ENCODE data around the gene BMP4.
"Not testable (repeated sequence)": the region's sequence is repeated elsewhere in the genome, so short reads cannot be mapped to it uniquely, and the experiment has no call there.

Gene BMP4

DNA sequence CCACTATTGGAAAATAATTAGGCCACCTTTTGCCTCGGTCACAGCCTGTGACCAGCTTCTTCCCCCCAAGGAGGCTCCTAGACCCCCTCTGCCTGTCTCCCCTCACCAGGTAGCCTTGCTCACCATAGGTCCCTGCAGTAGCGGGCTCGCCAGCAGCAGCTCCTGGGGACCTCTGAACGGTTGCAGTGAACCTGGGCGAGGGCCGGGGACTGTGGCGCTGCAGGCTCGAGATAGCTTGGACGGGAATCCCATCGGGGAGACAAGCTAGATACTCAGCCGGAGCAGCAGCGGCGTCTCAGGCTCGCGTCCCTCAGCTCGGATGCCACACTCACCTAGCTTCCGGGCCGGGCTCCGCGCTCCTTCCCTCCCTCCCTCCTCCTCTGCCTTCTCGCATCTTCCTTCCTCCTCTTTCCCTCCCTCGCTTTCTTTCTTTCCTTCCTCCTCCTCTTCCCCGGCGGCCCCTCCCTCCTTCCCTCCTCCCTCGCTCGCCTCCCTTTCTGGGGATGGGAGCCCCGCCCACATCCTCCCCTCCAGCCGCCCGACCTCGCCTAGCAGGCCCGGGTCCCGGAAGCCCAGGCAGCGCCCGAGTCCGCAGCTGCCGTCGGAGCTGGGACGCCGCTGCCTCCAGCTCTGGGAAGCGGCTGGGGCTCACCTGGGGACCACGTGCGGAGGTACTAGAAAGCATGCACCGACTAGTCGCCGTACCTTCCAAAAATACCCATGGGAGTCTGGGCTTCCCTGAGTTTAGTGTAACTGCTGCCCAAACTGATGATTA lies at the start of gene BMP4:
TSS of gene BMP4 (minus strand) at position 399 of the 775 bp plus-strand sequence. CDS start 4,603 bp downstream, outside the sequence.
- DNase-seq (ENCODE audit: low spot score): no peak

DNA sequence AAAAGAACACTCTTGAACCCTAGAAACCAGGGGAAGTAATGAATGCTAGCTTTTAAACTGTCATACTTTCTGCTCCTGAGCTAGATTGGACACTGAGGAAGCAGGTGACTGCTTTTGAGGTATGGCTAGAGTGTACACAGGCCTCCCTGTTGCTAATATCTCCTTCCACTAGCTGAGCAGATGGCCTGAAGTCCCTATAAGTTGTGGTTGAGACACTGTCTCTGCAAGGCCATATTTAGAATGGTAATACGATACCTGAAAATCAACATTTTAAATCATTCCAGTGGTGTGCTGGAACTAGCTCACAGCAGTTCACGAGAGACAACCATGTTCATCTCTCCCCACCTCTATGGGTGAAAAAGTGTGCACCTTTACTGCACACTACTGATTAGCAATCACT lies 46.4 kb upstream of the BMP4 start:
- no peak for DNase-seq (ENCODE audit: low spot score)

DNA sequence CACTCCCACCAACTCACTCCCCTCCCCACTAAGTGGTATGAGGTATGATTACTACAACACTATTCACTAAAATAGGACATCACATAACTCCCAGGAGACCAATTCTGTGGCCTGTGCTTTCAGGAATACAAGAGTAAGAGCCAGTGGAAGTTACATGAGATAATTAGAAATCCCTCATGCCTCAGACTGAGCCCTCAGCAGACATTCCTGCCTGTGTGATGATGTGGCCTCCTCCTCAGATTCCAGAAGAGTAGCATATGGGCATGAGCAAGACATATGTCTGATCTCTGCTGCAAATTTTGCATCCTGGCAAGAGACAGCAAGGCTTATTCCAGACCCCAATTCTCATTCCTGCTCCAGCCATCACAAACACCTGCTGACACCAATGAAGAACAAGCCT lies 46.0 kb upstream of the BMP4 start:
- DNase-seq (ENCODE audit: low spot score): no peak

DNA sequence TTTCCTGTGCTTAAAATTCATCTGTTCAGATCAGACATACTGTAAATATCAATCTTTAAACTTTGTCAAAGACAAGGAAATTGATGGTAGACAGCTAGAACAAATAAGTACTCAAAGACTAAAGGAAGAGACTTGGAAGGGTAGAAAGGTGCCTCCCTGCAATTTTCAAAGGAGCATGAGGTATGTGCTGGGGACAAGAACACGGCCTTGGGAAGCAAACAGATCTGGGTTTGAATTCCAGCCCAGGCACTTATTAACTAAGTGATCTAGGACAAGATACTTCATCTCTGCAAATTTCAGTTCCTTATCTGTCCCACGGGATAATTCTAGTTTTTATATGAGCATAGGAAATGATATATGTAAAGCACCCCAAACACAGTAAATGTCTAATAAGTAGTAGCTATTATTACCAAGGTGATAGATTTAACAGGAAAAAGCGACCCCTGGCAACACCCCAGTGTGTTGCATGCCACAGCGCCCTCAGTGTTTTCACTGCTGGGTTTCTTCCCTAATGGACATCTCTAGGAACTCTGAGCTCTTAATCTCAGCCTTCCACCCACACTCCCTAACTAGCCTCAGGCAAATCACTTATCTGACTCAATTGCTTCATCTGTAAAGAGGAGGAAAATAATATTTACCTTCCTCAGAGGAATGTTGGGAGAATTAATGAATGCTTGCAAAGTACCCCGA lies 44.7 kb upstream of the BMP4 start:
- DNase-seq (ENCODE audit: low spot score): no peak

DNA sequence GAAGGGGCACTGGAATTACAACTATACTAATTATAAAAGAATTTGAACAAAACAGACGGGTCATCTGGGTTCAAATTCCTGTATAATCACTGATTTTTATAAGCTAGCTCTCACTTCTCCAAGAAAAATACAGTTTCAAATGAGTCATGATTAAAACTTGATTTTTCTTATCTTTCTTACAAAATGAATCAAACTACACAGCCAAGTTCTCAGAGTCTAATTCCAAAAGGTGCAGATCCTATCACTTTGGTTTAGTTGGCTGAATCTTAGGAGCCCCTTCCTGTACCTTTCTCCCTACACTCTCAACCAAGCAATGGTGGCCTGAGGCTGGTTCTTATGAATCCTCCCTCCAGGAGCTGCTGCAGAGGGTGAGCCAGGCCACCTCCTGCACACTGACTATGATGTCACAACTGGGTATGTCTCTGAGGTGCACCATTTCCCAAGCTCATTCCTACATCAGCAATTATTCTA lies 43.8 kb upstream of the BMP4 start:
- no peak for DNase-seq (ENCODE audit: low spot score)

DNA sequence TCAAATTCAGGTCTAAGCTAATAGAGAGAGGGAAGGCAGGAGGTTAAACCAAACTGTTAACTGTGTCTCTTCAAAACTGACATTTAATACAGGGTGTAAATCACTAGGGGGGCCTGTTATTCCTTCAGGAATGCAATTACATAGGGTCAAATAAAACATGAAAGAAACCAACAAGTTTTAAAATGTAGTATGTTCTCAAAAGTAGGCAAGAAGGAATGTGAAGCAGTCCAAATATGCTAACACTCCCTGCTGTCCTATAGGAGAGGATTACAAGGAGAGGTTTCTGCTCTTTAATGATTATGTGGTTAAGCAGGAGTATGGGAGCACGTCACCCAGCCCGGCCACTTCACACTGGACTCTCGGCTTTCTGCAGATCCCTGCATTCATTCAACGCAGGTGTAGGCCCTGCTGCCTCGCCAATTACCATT lies 42.5 kb upstream of the BMP4 start:
- DNase-seq (ENCODE audit: low spot score): no peak

DNA sequence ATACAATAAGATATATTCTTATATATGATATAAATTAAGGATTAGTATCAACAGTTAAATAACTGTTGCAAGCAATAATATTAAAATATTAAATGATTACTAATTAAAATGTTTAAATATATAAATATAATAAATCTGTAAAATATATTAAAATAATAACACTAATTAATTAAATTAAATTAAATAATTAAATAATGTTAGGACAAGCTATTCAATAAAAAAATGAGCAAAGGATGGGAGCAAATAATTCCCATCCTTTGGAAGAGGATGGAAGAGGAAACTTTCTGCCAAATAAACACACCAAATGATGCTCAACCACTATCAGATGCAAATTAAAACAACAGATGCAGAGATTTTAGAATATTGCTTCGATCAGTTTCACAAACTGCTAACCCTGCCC lies 39.4 kb upstream of the BMP4 start:
- DNase-seq (ENCODE audit: low spot score): no peak

DNA sequence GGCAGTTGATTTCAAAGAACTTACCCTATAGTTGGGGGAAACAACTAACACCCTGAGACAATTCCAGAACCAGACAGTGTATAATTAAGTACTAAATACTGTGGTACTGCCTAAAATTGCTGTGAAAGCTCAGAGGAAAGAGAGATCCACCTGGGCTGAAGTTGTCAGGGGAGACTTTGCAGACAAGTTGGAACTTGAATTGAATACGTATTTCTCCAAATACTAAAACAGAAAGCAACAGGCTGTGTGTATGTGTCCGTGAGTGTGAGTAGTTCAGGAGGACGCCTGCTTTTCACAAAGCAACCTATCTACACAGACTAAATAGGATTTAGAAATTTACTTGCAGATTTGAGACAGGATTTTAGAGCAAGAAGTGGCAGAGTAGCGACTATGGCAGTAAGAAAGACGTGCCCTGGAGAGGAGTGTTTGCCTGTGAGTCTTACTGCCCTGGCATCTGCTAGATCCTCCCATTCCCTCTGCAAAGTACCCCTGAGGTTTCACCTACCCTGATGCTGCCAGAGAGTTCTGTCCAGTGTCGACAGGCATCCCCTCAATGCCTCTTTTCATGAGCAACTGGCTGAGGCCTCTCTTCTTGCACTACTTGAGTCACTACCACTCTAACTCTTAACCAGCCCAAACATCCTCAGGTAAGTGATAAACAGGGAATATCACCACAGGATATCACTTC lies 37.4 kb upstream of the BMP4 start:
- DNase-seq (ENCODE audit: low spot score): no peak

DNA sequence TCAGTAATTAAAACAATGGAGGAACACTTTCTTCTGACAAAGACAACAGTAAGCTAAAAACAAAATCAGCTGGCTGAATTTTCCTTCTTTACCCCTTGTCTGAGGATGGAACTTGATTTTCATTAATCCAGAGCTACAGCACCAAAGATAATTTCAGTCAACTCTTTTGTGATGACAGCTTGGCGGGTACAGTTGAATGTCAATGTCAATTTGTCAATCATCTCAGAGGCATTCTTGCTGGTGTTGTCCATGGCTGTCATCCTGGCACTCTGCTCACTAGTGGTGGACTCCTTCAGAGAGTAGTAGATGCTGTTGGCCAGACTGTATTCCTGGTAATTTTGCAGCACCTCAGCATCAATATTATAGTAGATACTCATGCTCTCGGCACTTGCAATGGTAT lies 34.4 kb upstream of the BMP4 start:
- no peak for DNase-seq (ENCODE audit: low spot score)

DNA sequence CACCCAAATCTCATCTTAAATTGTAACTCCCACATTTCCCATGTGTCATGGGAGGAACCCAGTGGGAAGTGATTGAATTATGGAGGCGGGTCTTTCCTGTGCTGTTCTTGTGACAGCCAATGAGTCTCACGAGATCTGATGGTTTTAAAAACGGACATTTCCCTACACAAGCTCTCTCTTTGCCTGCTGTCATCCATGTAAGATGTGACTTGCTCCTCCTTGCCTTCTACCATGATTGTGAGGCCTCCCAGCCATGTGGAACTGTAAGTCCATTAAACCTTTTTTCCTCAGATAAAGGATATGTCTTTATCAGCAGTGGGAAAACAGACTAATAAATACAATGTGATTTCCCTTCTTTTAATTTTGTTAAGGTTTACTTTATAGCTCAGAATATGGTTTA lies 30.1 kb upstream of the BMP4 start:
- DNase-seq (ENCODE audit: low spot score): not testable (repeated sequence)

DNA sequence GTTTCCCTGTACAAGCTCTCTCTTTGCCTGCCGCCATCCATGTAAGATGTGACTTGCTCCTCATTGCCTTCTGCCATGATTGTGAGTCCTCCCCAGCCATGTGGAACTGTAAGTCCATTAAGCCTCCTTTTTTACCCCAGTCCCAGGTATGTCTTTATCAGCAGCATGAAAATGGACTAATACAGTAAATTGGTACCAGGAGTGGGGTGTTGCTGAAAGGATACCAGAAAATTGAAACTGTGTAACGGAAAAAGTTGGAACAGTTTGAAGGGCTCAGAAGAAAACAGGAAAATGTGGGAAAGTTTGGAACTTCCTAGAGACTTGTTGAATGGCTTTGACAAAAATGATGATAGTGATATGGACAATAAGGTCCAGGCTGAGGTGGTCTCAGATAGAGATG lies 28.3 kb upstream of the BMP4 start:
- DNase-seq (ENCODE audit: low spot score): not testable (repeated sequence)

DNA sequence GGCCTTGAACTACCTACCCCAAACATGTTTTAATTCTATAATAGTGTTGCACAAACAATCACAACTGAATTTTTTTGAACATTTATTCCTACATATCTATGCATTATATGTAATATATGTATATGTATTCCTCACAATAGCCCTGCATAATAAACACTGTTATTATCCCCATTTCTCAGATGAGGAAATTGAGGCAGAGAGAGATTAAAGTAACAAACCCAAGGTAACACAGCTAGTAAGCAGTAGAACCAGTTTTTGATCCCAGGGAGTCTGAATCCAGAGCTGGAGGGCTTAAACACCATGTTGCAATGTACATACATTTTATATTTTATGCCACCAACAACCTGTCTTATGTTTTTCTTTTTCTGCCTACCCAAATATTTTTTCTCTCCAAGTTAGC lies 26.5 kb upstream of the BMP4 start:
- no peak for DNase-seq (ENCODE audit: low spot score)

DNA sequence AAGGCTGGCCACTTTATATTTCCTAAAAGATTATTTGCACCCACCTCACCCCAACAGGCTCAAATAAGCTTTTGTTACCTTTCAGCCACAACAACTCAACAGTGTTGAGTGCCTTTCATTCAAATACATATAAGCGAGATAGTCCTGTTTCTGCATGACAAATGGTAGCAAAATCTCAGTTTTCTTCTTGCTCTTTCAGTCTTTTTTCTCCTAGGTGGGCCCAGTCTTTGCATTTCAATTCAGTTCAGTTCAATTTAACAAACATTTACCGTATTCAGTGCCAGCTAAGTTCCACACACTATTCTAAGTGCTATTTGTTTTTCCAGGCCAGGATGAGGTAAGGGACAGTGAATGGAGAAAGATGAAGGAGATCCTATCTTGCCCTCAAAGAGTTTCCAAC lies 25.9 kb upstream of the BMP4 start:
- DNase-seq (ENCODE audit: low spot score): no peak

DNA sequence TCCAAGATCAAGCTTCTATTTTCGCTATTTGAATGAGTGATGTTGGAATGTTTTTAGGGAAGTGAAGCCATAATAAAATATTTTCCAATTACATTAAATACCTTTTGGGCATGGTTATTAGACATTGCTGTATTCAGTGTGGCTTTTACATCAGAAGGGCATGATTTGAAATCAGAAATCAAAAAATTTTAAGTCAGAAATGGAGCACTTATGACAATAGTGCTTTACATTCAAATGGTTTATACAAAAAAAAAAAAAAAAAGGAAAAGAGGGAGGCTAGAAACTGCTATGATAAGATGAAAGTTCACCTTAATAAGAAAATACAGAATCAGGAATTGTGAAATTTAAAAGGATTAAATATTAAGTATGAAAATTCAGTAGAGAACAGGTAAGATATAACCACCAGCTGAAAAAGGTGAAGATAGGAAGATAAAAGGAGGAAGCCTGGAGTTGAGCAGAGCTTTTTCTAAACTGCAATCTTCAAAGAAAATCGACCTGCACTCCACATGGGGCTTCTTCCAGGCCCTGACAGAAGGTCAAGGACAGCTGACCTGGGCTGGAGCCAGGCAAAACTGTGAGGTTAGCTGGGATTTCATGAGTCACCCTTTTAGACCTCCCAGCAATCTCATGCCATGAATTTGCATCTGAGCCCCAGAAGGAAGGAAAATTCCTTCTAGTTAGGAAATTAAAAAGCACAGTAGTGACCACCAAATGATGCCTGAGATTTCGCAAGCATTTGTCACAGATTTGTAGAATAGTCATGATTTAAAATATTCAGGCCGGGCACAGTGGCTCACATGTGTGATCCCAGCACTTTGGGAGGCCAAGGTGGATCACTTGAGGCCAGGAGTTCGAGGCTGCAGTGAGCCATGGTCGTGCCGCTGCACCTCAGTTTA lies 23.4 kb upstream of the BMP4 start:
- no peak for DNase-seq (ENCODE audit: low spot score)

DNA sequence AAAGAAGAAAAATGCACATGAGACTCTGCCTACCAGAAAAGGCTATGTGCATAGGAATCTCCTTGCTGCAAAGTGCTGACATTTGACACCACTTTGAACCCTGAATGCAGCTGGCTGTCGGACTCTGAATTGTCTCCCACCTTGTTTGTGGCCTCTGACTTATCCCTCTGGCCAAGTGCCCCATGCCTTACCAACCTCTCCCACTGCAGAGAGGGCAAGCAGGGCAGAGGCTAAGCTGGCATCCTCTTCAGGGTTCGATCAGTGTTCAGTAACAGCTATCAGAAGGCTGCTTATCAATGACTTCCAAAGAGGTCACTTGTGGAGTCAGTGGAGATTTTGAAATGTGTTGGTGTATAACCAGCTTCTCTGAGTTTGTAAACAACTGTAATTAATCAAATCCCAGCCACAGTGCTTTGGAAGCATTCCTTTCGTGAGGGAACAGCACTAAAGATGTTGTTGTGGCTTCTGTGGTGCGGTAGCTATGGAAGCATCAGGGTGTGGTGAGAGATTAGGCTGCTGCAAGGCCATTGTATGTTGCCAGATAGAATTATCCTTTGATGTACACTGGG lies 22.6 kb upstream of the BMP4 start:
- DNase-seq (ENCODE audit: low spot score): no peak

DNA sequence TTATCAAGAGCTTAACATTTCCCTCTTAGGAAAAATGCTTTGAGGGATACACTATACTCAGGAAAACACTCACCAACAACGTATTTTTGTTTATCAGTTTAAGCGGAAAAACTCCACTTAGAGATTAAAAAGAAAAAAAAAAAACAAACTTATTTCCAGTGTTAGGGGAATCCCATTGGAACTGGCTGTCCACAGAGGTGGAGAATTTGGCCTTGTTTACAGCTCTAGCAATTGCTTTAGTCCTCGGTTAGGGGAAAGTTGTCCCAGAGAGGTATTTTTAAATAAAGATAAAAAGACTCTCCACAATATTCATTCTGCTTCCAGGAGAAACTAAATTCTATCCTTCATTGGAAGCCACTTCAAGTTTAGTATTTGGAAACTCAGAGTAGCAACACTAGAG lies 21.6 kb upstream of the BMP4 start:
- no peak for DNase-seq (ENCODE audit: low spot score)

DNA sequence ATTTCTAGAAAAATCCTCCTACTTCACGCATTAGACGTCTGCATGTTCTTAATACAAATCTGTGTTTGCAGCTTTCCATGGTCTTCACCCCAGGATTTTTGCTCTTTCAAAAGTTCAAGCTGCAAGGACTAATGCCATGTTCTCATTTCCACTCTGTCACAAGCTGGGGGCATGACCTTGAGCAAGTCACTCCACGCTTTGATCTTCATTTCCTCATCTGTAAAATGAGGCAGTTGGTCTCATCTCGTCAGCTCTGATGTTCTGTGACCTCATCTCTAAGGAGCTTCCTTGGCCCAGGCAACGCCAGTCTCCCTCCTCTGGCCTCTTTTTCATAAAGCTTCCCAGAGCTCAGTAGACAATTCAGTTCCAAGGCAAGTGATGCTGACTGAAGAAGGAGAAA lies 18.8 kb upstream of the BMP4 start:
- no peak for DNase-seq (ENCODE audit: low spot score)

DNA sequence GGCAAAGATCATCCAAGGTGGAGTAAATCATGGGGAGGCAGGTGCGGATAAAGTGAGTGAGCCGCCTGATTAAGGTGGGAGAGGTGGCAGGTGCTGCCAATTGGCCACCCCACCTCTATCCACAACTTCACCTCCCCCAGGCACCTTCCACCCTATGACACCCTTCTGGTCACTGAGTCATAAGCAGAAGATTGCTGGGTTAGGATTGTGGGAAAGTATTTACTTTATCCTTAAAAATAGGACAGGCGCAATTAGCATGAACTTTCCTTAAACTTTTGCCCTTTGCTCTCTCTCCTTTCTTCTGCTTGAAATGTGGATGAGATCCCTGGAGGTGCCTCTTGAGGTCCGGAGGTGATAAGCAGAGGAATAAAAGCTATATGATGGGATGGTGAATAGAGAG lies 14.9 kb upstream of the BMP4 start:
- no peak for DNase-seq (ENCODE audit: low spot score)

DNA sequence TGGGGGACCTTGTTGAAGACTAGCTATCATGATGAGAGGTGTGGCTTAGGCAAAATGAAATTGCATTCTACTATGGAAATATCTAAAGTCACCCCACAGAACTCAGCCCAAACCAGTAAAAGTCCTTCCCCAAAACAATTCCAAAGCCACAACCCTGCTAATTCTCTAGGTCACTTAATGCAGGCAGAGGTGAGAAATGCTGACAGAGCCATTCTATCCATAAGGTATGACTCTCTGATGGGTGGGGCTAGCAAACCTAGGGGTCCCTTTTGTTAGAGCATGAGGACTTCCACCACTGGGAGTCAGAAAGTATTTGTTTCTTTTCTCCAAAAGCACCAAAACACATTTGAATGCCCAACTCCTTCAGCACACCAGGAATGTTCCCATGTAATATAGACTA lies 12.7 kb upstream of the BMP4 start:
- DNase-seq (ENCODE audit: low spot score): no peak

DNA sequence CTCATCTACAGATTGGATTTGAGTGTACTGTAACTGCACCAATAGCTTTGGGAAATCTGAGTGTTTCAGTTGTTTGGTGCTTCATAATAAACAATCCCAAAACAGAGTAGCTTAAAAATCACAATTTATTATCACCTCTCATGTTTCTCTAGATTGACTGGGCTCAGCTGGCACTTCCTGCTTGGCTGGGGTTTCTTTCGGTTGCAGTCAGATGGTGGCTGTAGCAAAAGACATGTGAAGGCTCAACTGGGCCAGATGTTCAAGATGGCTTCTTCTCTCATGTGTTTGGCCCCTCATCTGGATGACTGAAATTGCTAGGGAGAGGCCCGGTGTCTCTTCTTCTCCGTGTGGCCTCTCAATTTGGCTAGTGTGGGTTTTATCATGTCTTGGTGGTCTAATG lies 12.1 kb upstream of the BMP4 start:
- DNase-seq (ENCODE audit: low spot score): no peak

DNA sequence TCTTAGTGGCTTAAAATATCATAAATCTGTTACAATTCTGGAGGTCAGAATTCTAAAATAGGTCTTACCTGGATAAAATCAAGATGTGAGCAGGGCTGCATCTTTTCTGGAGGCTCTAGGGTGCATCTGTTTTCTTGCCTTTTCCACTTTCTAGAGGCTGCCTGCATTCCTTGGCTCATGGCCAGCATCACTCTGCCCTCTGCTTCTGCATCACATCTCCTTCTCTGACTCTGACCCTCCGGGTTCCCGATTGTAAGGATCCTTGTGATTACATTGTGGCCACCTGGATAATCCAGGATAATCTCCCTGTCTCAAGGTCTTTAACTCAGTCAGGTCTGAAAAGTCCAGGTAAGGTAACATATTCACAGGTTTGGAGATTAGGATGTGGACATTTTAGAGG lies 11.0 kb upstream of the BMP4 start:
- no peak for DNase-seq (ENCODE audit: low spot score)

DNA sequence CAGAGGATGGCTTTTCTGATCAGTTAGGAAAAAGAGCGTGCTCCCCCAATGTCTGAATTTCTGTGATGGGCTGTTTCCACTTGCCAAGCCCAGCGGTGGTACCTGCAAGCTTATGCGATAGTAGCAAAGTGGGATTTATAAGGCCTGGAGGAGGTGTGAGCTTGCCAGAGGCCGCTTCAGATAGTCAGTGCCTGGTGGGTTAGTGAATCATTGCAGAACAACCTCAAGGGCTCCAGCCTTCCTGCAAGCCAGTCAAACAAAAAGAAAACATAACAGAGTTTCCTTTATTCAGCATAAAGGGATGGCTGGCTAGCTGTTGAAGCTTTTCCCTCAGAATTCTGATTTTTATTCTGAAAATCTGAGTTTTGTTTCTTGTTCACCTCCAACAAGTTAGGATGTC lies 7.6 kb upstream of the BMP4 start:
- no peak for DNase-seq (ENCODE audit: low spot score)

Data from CD4-positive, alpha-beta T cell treated with Interleukin-2 at 100 ng/mL for 4 hours (primary cell).